OCI-LY1 (cell line): ENCODE data around the gene CENPVL3.

ENCODE experiments used
- CTCF ChIP-seq: fragments of 200-600 bp; sonication (generic), shearing (Covaris generic); IDR thresholded peaks from 2 replicates; pipeline ENCODE4 v1.5.1; 2017; ENCODE audit warnings: mild to moderate bottlenecking, antibody characterized with exemption, low read length, moderate library complexity, mixed read lengths
- EZH2 ChIP-seq: fragments of 200-600 bp; sonication (generic), shearing (Covaris generic); IDR thresholded peaks from 2 replicates; pipeline ENCODE4 v1.8.0; 2017; ENCODE audit warnings: borderline replicate concordance, mixed run types, mild to moderate bottlenecking, antibody characterized with exemption, low read length, moderate library complexity, mixed read lengths

- TF ChIP-seq CTCF: no peak
- no peak for TF ChIP-seq EZH2
These were observed 19.8 kb downstream of the CENPVL3 start for GRCh38 chrX:51598899-51599298.
